PC-9 (cell line): ENCODE data around the gene DMPK. TPM values are rescaled to one million over a fixed set of nuclear protein-coding genes. Genes with fewer than 3 reads are reported as not detected.

Experiments used
- BruUV-seq: library from RNA; stranded (reverse); fragments of 400-500 nt; replicated peaks from 2 replicates; lab custom pipeline; 2021; lab: Mats Ljungman, UMichigan
- CTCF ChIA-PET: fragments of 300-600 bp; sonication (Branson Sonifier 250); formaldehyde crosslinking; loops from one replicate; lab custom pipeline; 2022; ENCODE audit warnings: antibody characterized with exemption; lab: Charles Lee
- POLR2A ChIA-PET: fragments of 300-600 bp; sonication (Branson Sonifier 250); formaldehyde crosslinking; loops from one replicate; lab custom pipeline; 2022; ENCODE audit warnings: antibody characterized with exemption; ENCODE audit not compliant: unreplicated experiment; lab: Charles Lee
- DNase-seq, 2 experiments: peaks; one replicate each; pipeline versions ENCODE4 v3.0.0 to v3.0.0-alpha.2; 2015 to 2022; ENCODE audit warnings: mixed read lengths in 1 of 2
- H2AFZ ChIP-seq: fragments of 200-600 bp; sonication (generic); 2 replicates; pipeline ENCODE4 v1.8.1; 2017; ENCODE audit warnings: antibody characterized with exemption
- H3F3A ChIP-seq: fragments of 200-600 bp; sonication (generic); 2 replicates; pipeline ENCODE4 v1.8.1; 2017; ENCODE audit warnings: antibody characterized with exemption, mild to moderate bottlenecking, low read depth; ENCODE audit not compliant: insufficient read depth
- H3K27ac ChIP-seq: fragments of 200-600 bp; sonication (generic); 2 replicates; pipeline ENCODE4 v1.6.1; 2016; ENCODE audit warnings: mixed run types
- H3K27me3 ChIP-seq: fragments of 200-600 bp; sonication (generic); 2 replicates; pipeline ENCODE4 v1.6.1; 2016; ENCODE audit warnings: low read depth, mixed run types; ENCODE audit not compliant: insufficient read depth
- H3K36me3 ChIP-seq: fragments of 200-600 bp; sonication (generic); 2 replicates; pipeline ENCODE4 v1.6.1; 2016; ENCODE audit warnings: low read depth, mixed run types
- H3K4me1 ChIP-seq: fragments of 200-600 bp; sonication (generic); replicated peaks from 2 replicates; pipeline ENCODE4 v1.6.1; 2016; ENCODE audit warnings: mixed run types; ENCODE audit not compliant: insufficient read depth
- H3K4me2 ChIP-seq: fragments of 200-600 bp; sonication (generic); 2 replicates; pipeline ENCODE4 v1.6.1; 2017; ENCODE audit warnings: mixed run types
- H3K4me3 ChIP-seq: fragments of 200-600 bp; sonication (generic); 2 replicates; pipeline ENCODE4 v1.6.1; 2016; ENCODE audit warnings: mixed run types
- H3K79me2 ChIP-seq: fragments of 200-600 bp; sonication (generic); 2 replicates; pipeline ENCODE4 v1.6.1; 2017; ENCODE audit warnings: low read depth, mixed run types
- H3K9me2 ChIP-seq: fragments of 200-600 bp; sonication (generic); 2 replicates; pipeline ENCODE4 v1.8.1; 2017; ENCODE audit warnings: mild to moderate bottlenecking; ENCODE audit not compliant: insufficient read depth
- H3K9me3 ChIP-seq: fragments of 200-600 bp; sonication (generic); 2 replicates; pipeline ENCODE4 v1.8.1; 2016; ENCODE audit warnings: low read depth; ENCODE audit not compliant: insufficient read depth
- H4K20me1 ChIP-seq: fragments of 200-600 bp; sonication (generic); 2 replicates; pipeline ENCODE4 v1.8.1; 2017; ENCODE audit not compliant: insufficient read depth
- EZH2 ChIP-seq: fragments of 200-600 bp; sonication (generic); IDR thresholded peaks from 2 replicates; pipeline ENCODE4 v1.8.0; 2017; ENCODE audit warnings: antibody characterized with exemption, low read depth
- intact Hi-C: fragments of 100-400 bp; cut with micrococcal nuclease; formaldehyde crosslinking; loops from one replicate; pipeline ENCODE4 v1.10.0; 2022; ENCODE audit not compliant: unreplicated experiment
- total RNA-seq: library from RNA; stranded (reverse); gene quantifications from 2 replicates; pipeline ENCODE4 v1.2.3, GENCODE V29; 2021
- TF ChIP-seq, protein P1 (sequence below): fragments of 200-600 bp; sonication (generic); conservative IDR thresholded peaks from 2 replicates; pipeline ENCODE4 v1.6.1; 2017; ENCODE audit warnings: mixed run types, antibody characterized with exemption, mild to moderate bottlenecking, moderate library complexity

The DMPK gene
- total RNA-seq, 1 experiment from 2014 or later, result 110 TPM

DNA sequence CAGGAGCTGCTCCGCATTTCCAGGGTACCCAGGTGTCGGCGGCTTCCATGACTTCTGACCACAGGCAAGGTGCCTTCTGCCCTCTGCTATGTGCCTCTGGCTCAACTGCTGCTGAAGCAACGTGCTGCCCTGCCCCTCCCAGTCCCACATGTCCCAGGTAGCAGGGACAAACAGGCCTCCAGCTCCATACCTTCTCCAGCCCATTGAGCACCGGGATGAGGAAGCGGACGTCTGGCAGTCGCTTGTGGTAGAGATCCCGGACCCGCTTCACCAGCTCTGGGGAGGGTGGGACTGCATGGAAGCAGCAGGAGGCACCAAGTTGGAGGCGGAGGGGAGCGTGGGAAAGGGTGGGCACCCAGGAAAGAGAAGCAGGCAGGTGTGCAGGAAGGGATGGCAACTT is 40.9 kb upstream of the DMPK start:
- DNase-seq, result peak in 1 of 2 experiments; percentile 29
- no peaks in the 10 kb centered on the region for H3K27me3 ChIP-seq
- no peak overlapping the region for H3K27ac ChIP-seq
- no TSS peak for BruUV-seq
- no peak overlapping the region for H2AFZ ChIP-seq
- H3K4me1 ChIP-seq, result no peaks in the 10 kb centered on the region
- H3K4me2 ChIP-seq, result no peak overlapping the region
- TF ChIP-seq EZH2, result no peak
- TF ChIP-seq, protein P1, sequence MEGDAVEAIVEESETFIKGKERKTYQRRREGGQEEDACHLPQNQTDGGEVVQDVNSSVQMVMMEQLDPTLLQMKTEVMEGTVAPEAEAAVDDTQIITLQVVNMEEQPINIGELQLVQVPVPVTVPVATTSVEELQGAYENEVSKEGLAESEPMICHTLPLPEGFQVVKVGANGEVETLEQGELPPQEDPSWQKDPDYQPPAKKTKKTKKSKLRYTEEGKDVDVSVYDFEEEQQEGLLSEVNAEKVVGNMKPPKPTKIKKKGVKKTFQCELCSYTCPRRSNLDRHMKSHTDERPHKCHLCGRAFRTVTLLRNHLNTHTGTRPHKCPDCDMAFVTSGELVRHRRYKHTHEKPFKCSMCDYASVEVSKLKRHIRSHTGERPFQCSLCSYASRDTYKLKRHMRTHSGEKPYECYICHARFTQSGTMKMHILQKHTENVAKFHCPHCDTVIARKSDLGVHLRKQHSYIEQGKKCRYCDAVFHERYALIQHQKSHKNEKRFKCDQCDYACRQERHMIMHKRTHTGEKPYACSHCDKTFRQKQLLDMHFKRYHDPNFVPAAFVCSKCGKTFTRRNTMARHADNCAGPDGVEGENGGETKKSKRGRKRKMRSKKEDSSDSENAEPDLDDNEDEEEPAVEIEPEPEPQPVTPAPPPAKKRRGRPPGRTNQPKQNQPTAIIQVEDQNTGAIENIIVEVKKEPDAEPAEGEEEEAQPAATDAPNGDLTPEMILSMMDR, result no peak
- no peak overlapping the region for H3K4me3 ChIP-seq
- H3F3A ChIP-seq, result peaks cover 7% of the 10 kb centered on the region; the same call in 1 of the 2 replicates
- H4K20me1 ChIP-seq, result no peaks in the 10 kb centered on the region
- H3K79me2 ChIP-seq, result no peaks in the 10 kb centered on the region
- CTCF ChIA-PET, result interaction anchor here (0.7 kb wide), 1 partner anchor 288 kb away, joined by 3 read pairs; no protein-coding TSS in a partner anchor
- no peaks in the 10 kb centered on the region for H3K9me2 ChIP-seq
- POLR2A ChIA-PET, result no interaction called here
- no peaks in the 10 kb centered on the region for H3K9me3 ChIP-seq
- intact Hi-C loops, result no loop called here
- H3K36me3 ChIP-seq, result no peaks in the 10 kb centered on the region

- BruUV-seq, result no TSS peak
- ChIA-PET CTCF (interaction anchor here (0.6 to 0.7 kb wide), 2 partner anchors 83 to 287 kb away, joined by 3 read pairs; no protein-coding TSS in a partner anchor), POLR2A (no interaction called here)
- Histone ChIP-seq H3K9me3 (no peaks in the 10 kb centered on the region), H3K4me2 (no peak overlapping the region), H3K4me1 (no peaks in the 10 kb centered on the region), H3K36me3 (no peaks in the 10 kb centered on the region), H4K20me1 (peaks cover under 1% of the 10 kb centered on the region; the same call in 1 of the 2 replicates), H3K27ac (no peak overlapping the region), H3K27me3 (no peaks in the 10 kb centered on the region), H3K4me3 (no peak overlapping the region), H3K9me2 (no peaks in the 10 kb centered on the region), H3K79me2 (no peaks in the 10 kb centered on the region), H2AFZ (no peak overlapping the region), H3F3A (peaks cover 10% of the 10 kb centered on the region; the same call in 1 of the 2 replicates)
- TF ChIP-seq, protein P1, result no peak
- no peak for TF ChIP-seq EZH2
- DNase-seq, result peak in 1 of 2 experiments; percentile 9
- intact Hi-C loops, result no loop called here
Observed at GRCh38 chr19:45822716-45823115, 40.4 kb upstream of the DMPK start.

DNA sequence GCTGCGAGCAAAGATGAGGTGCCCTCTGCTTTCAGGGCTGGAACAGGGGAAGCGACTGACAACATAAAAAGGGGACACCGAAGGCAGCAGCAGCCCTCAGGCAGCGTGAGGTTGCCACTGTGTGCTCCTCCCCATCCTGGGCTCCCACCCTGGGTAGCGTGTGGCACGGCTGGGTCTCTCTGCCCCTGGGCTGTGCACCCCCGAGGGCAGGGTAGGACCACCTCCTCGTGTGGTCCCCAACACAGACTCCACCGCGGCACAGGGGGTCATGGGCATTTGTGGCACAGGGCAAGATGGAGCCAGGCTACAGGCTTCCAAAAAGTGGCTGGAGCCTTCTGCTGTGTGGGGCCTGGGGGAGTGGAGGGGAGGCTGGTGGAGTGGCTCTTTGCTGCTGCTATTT is 39.3 kb upstream of the DMPK start:
- Histone ChIP-seq H4K20me1 (peaks cover 4% of the 10 kb centered on the region; the same call in 1 of the 2 replicates), H2AFZ (no peak overlapping the region), H3K4me3 (no peak overlapping the region), H3K9me3 (no peaks in the 10 kb centered on the region), H3K27ac (no peak overlapping the region), H3K27me3 (no peaks in the 10 kb centered on the region), H3K36me3 (no peaks in the 10 kb centered on the region), H3K9me2 (no peaks in the 10 kb centered on the region), H3K79me2 (no peaks in the 10 kb centered on the region), H3K4me1 (no peaks in the 10 kb centered on the region), H3F3A (peaks cover 14% of the 10 kb centered on the region; the same call in 1 of the 2 replicates), H3K4me2 (no peak overlapping the region)
- peak in 1 of 2 experiments; percentile 9 for DNase-seq
- ChIA-PET POLR2A (no interaction called here), CTCF (no interaction called here)
- no TSS peak for BruUV-seq
- intact Hi-C loops, result no loop called here
- no peak for TF ChIP-seq EZH2
